Measurements from ENCODE around the gene C1orf94.

C1orf94 gene

GRCh38 chr1:34176830-34177603 is at the start of gene C1orf94:
Gene C1orf94 (plus strand): TSS chr1:34176907. CDS start chr1:34177790, 883 bp downstream.
- no peak for DNase-seq

- no peak for DNase-seq
Measured at GRCh38 chr1:34127006-34128000, 49.4 kb upstream of the C1orf94 start.

- DNase-seq, result no peak
Measured at GRCh38 chr1:34128186-34128889, 48.4 kb upstream of the C1orf94 start.

GRCh38 chr1:34129630-34130029 is 47.1 kb upstream of the C1orf94 start:
- DNase-seq, result no peak

- no peak for DNase-seq
Measured at GRCh38 chr1:34130306-34130705, 46.4 kb upstream of the C1orf94 start.

GRCh38 chr1:34131396-34132160 is 45.1 kb upstream of the C1orf94 start:
- no peak for DNase-seq

GRCh38 chr1:34132161-34132420 is 44.6 kb upstream of the C1orf94 start:
- no peak for DNase-seq

- DNase-seq, result no peak
Measured at GRCh38 chr1:34137411-34137810, 39.3 kb upstream of the C1orf94 start.

- no peak for DNase-seq
Measured at GRCh38 chr1:34140011-34140676, 36.6 kb upstream of the C1orf94 start.

- DNase-seq, result no peak
Measured at GRCh38 chr1:34143975-34144374, 32.7 kb upstream of the C1orf94 start.

- no peak for DNase-seq
Measured at GRCh38 chr1:34144766-34145165, 31.9 kb upstream of the C1orf94 start.

GRCh38 chr1:34147301-34147700 is 29.4 kb upstream of the C1orf94 start:
- DNase-seq, result no peak

- DNase-seq, result no peak
Measured at GRCh38 chr1:34149501-34149900, 27.2 kb upstream of the C1orf94 start.

- DNase-seq, result no peak
Measured at GRCh38 chr1:34153246-34153645, 23.5 kb upstream of the C1orf94 start.

GRCh38 chr1:34155860-34156259 is 20.8 kb upstream of the C1orf94 start:
- no peak for DNase-seq

- DNase-seq, result no peak
Measured at GRCh38 chr1:34156739-34157138, 20.0 kb upstream of the C1orf94 start.

- no peak for DNase-seq
Measured at GRCh38 chr1:34162852-34163766, 13.6 kb upstream of the C1orf94 start.

GRCh38 chr1:34163792-34164731 is 12.6 kb upstream of the C1orf94 start:
- DNase-seq, result no peak

- DNase-seq, result no peak
Measured at GRCh38 chr1:34164771-34165391, 11.8 kb upstream of the C1orf94 start, which contains the start of gene CSMD2. Gene CSMD2 (minus strand): TSS chr1:34165230. CDS start chr1:34165097, 133 bp downstream.

Measured in SIG-M5 (cell line).